Stimulated activated CD4-positive, alpha-beta T cell treated with anti-CD3 and anti-CD28 coated beads, Interleukin-12 subunit alpha, Interleukin-12 subunit beta, amount 100 ng/mL, for 4 hours (primary cell): ENCODE results near the gene CCDC90B.

Experiments
- DNase-seq: peaks from one replicate; pipeline ENCODE4 v3.0.0-alpha.2; 2020

The CCDC90B gene

DNA sequence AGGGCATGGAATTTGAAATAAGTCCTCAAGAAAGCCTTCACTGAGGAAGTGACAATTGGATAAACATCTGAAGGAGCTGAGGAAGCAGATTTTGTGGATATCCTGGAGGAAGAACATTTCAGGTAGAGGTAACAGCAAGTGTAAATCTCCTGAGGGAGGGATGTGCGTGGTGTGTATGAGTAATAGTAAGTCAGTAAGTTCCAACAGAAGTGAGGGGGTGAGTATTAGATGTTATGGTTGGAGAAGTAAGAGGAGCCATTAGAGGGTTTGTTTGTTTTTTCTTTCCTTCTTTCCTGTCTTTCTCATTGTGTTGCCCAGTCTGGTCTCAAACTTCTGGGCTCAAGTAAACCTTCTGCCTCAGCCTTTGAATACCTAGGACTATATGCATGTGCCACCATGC lies 63.7 kb downstream of the CCDC90B start:
- no peak for DNase-seq

DNA sequence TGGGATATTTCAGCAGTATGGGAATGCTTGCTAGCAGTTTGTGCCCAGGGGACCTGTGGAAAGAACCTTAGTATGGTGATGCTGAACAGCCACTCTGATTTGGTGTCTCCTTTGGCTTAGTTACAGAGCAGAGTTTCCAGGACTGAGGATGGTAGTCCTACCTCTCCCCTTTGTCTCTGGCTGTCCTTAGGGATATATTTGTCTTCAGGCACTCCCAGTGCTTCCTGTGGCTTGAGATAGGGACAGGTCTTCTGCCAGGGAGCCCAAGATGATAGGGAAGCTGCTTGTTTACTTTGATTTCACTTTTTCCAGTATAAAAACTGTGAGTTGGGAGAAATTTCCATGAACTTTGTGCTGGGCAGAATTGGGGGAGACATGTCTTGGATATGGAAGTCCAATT lies 64.5 kb downstream of the CCDC90B start:
- no peak for DNase-seq

DNA sequence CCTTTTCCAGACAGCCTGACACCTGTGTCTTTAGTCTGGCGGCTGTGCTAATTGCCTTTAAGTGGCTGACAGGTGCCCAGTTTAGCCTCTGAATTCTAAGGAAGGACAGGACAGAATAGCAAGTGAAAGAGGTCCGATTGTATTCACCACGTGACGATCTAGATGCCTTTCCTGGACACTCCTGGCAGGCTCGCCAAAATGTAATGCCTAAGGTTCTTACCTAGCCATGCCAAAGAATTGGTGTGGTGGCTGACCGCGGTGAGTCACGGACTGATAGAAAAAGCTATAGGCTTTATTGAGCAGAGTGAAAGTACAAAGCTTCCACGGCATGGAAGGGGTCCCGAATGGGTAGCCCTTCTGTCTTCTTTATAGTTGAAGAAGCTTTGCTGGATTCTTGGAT lies 65.9 kb downstream of the CCDC90B start:
- DNase-seq: no peak

DNA sequence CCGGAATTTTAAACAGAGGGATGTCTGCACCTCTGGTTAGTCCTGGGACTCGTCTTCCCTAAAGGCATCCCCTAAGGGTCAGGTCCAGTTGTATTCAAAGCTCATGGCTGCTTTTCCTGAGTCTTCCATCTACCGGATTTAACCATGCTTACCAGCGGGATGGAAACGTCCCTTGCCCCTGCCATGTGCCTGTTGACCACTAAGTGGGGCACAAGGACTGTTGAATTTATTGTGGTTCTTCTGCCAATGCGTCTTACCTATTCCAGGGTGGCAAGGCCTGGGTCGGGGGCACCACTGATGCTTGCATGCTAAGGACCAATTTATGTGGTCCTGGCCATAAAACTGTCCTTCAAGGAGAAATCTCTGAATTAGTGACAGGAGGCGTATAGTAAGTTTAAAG lies 67.1 kb downstream of the CCDC90B start:
- no peak for DNase-seq
